B cell (primary cell): ENCODE measurements around the gene DIPK1B. TPM values are rescaled to one million over a fixed set of nuclear protein-coding genes. Genes with fewer than 3 reads are reported as not detected.

Experiments used
- ATAC-seq: fragments of 200-7000 bp; cut with Tn5 transposase; one replicate; pipeline ENCODE4 v1.10.0; 2021; ENCODE audit warnings: low read depth, mild to moderate bottlenecking, moderate number of reproducible peaks, moderate library complexity
- CTCF ChIA-PET: fragments of 350-600 bp; sonication (Branson Sonifier 250); formaldehyde crosslinking; loops from one replicate; lab custom pipeline; 2021; ENCODE audit warnings: antibody characterized with exemption, inconsistent platforms; lab: Charles Lee
- POLR2A ChIA-PET: fragments of 350-600 bp; sonication (Branson Sonifier 250); formaldehyde crosslinking; loops from one replicate; lab custom pipeline; 2021; ENCODE audit warnings: antibody characterized with exemption; lab: Charles Lee
- DNase-seq: peaks from one replicate; pipeline ENCODE4 v3.0.0; 2013
- H2AFZ ChIP-seq: 2 replicates; pipeline ENCODE4 v1.6.1; 2012; ENCODE audit warnings: mild to moderate bottlenecking, low read depth, low read length; ENCODE audit not compliant: insufficient read depth, poor library complexity, severe bottlenecking
- H3K27ac ChIP-seq, 2 donors: 1 replicate in 1 of 2; 2 replicates in 1 of 2; pipeline ENCODE4 v1.5.1; 2012 to 2013; ENCODE audit warnings: low read length in 2 of 2, mild to moderate bottlenecking in 2 of 2, moderate library complexity in 1 of 2
- H3K27me3 ChIP-seq, 4 experiments: fragments of 200-600 bp in 1 of 4; sonication (generic) in 1 of 4; replicated peaks in 1 of 4; 1 replicate in 2 of 4; 2 replicates in 2 of 4; pipeline versions ENCODE4 v1.6.1 to v1.7.0; 2013 to 2016; ENCODE audit warnings: low read length in 3 of 4, mild to moderate bottlenecking in 2 of 4, mixed read lengths in 1 of 4, moderate library complexity in 1 of 4; ENCODE audit not compliant: insufficient read depth in 4 of 4, control insufficient read depth in 3 of 4; ENCODE audit errors: control extremely low read depth in 1 of 4
- H3K36me3 ChIP-seq, 2 experiments: replicated peaks in 1 of 2; 1 replicate in 1 of 2; 2 replicates in 1 of 2; pipeline versions ENCODE4 v1.6.1 to v1.7.1; 2013; ENCODE audit warnings: low read length in 1 of 2; ENCODE audit not compliant: insufficient read depth in 2 of 2, control insufficient read depth in 1 of 2; ENCODE audit errors: control extremely low read depth in 1 of 2, extremely low read depth in 1 of 2
- H3K4me1 ChIP-seq, 2 donors: fragments of 200-600 bp in 1 of 2; sonication (generic) in 1 of 2; 1 replicate in 1 of 2; 2 replicates in 1 of 2; pipeline versions ENCODE4 v1.5.1 to v1.6.1; 2013 to 2017; ENCODE audit warnings: low read length in 2 of 2; ENCODE audit not compliant: control insufficient read depth in 2 of 2, insufficient read depth in 2 of 2
- H3K4me2 ChIP-seq: replicated peaks from 2 replicates; pipeline ENCODE3; 2012; ENCODE audit warnings: mild to moderate bottlenecking, low read depth, low read length; ENCODE audit not compliant: poor library complexity, severe bottlenecking
- H3K4me3 ChIP-seq, 5 experiments: fragments of 200-600 bp in 1 of 5; sonication (generic) in 1 of 5; 1 replicate in 3 of 5; 2 replicates in 2 of 5; pipeline versions ENCODE4 v1.5.1 to v1.7.0; 2011 to 2016; ENCODE audit warnings: low read length in 4 of 5, mild to moderate bottlenecking in 4 of 5, low read depth in 2 of 5, control low read depth in 1 of 5, moderate library complexity in 1 of 5; ENCODE audit not compliant: insufficient read depth in 1 of 5; ENCODE audit errors: control extremely low read depth in 1 of 5, extremely low read depth in 1 of 5
- H3K79me2 ChIP-seq: fragments of 200-600 bp; sonication (generic); one replicate; pipeline ENCODE4 v1.6.0; 2016; ENCODE audit warnings: low read length; ENCODE audit not compliant: control insufficient read depth, insufficient read depth
- H3K9ac ChIP-seq: fragments of 200-600 bp; sonication (generic); 2 replicates; pipeline ENCODE4 v1.6.1; 2017; ENCODE audit warnings: mild to moderate bottlenecking, low read length, moderate library complexity
- H3K9me3 ChIP-seq, 3 donors: one replicate each; pipeline versions ENCODE4 v1.6.1 to v1.7.1; 2013; ENCODE audit warnings: low read length in 2 of 3; ENCODE audit not compliant: control insufficient read depth in 2 of 3, insufficient read depth in 1 of 3; ENCODE audit errors: control extremely low read depth in 1 of 3
- H4K20me1 ChIP-seq: 2 replicates; pipeline ENCODE4 v1.6.0; 2012; ENCODE audit warnings: mild to moderate bottlenecking, low read length; ENCODE audit not compliant: insufficient read depth, control insufficient read depth, poor library complexity, severe bottlenecking
- H3K27ac Mint-ChIP-seq: one replicate; pipeline ENCODE4 v1.8.0; 2021; ENCODE audit warnings: mixed read lengths
- H3K27me3 Mint-ChIP-seq: one replicate; pipeline ENCODE4 v1.8.0; 2021; ENCODE audit warnings: mixed read lengths
- H3K4me1 Mint-ChIP-seq: one replicate; pipeline ENCODE4 v1.8.0; 2021; ENCODE audit warnings: mixed read lengths
- H3K4me3 Mint-ChIP-seq: one replicate; pipeline ENCODE4 v1.8.0; 2021; ENCODE audit warnings: mixed read lengths
- H3K9me3 Mint-ChIP-seq: one replicate; pipeline ENCODE4 v1.8.0; 2022; ENCODE audit warnings: mixed read lengths; ENCODE audit not compliant: insufficient read depth
- CTCF ChIP-seq: fragments of 200-600 bp; IDR thresholded peaks from one replicate; pipeline ENCODE4 v1.8.0; 2022; ENCODE audit warnings: antibody characterized with exemption, mild to moderate bottlenecking
- EZH2 ChIP-seq: IDR thresholded peaks from 2 replicates; pipeline ENCODE4 v1.6.1; 2012; ENCODE audit warnings: borderline replicate concordance, low read depth, mild to moderate bottlenecking, moderate library complexity, low read length; ENCODE audit not compliant: insufficient read depth, poor library complexity, severe bottlenecking
- WGBS: methylation state at CpG from one replicate; pipeline ENCODE4 v1.1.5; 2013; ENCODE audit warnings: missing lambda C conversion rate; ENCODE audit not compliant: insufficient coverage; 5-methylcytosine and 5-hydroxymethylcytosine counted together
- intact Hi-C: fragments of 100-400 bp; cut with micrococcal nuclease; formaldehyde crosslinking; loops from one replicate; pipeline ENCODE4 v1.10.0; 2022
- polyA plus RNA-seq: library from polyadenylated mRNA; depleted of rRNA; stranded (reverse); fragments of >200 nt; gene quantifications from 2 replicates; pipeline ENCODE4 v1.2.3, GENCODE V29; 2012
- total RNA-seq, 2 donors: library from RNA; stranded (reverse); fragments of 120-200 nt in 1 of 2; gene quantifications; 1 replicate in 1 of 2; 2 replicates in 1 of 2; pipeline versions ENCODE4 v1.2.3 to v1.2.4, GENCODE V29; 2013 to 2022

DIPK1B gene
- total and polyA plus RNA-seq, 2 donors (not counting 1 experiment from before 2014, with no cell fraction given) = 9.6 TPM

DNA sequence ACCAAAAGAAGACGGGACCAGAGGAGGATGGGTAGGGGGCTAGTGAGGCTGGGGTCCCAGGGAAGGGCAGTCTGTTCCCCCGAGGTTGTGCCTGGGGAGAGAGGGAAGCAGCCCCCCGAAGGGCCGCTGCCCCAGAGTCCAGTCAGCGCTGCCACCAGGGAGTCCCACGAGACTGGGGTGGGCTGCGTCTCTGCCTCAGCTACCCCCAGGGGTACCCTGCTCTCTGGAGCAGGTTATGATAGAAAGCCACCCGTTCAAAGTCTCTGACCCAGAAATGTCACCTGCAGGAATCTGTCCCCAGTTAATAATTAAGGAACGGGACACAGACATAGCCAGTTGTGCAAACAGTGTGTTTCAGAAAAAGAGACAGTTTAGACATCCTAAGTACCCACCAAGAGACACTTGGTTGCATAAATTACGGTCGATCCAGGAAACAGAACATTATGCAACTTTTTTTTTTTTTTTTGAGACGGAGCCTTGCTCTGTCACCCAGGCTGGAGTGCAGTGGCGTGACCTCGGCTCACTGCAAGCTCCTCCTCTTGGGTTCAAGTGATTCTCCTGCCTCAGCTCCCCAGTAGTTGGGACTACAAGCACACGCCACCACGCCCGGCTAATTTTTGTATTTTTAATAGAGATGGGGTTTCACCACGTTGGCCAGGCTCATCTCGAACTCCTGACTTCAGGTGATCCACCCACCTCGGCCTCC, 14.4 kb upstream of the DIPK1B start:
- ChIA-PET CTCF (interaction anchor here (1.4 kb wide), 1 partner anchor 26 kb away, joined by 5 read pairs; no protein-coding TSS in a partner anchor), POLR2A (interaction anchor here (0.7 kb wide), 1 partner anchor 21 kb away, joined by 5 read pairs; no protein-coding TSS in a partner anchor)
- H3K27me3 ChIP-seq = peaks cover 0 to 34% (median 7%) of the 10 kb centered on the region in 4 experiments
- no peak overlapping the region for H3K27ac Mint-ChIP-seq
- H3K4me3 ChIP-seq = no peak overlapping the region
- no peak overlapping the region for H2AFZ ChIP-seq
- H3K27me3 Mint-ChIP-seq = peaks cover 10% of the 10 kb centered on the region
- H3K4me1 Mint-ChIP-seq = peaks cover 31% of the 10 kb centered on the region
- no peak overlapping the region for H3K4me3 Mint-ChIP-seq
- no peaks in the 10 kb centered on the region for H3K79me2 ChIP-seq
- DNase-seq = no peak
- H3K9me3 ChIP-seq = peaks cover 0 to 4% (median 0%) of the 10 kb centered on the region in 3 donors
- H3K36me3 ChIP-seq = no peaks in the 10 kb centered on the region
- H3K4me2 ChIP-seq = no peak overlapping the region
- TF ChIP-seq CTCF (no peak), EZH2 (no peak)
- intact Hi-C loops = no loop called here
- H3K9ac ChIP-seq = no peak overlapping the region
- no peak for ATAC-seq
- peaks cover 25 to 47% of the 10 kb centered on the region in 2 donors for H3K4me1 ChIP-seq
- H3K9me3 Mint-ChIP-seq = no peaks in the 10 kb centered on the region
- 36% methylated on average over 13 of the region's 20 CpGs for WGBS
- H3K27ac ChIP-seq = no peak overlapping the region
- no peaks in the 10 kb centered on the region for H4K20me1 ChIP-seq

- H3K36me3 ChIP-seq = no peaks in the 10 kb centered on the region
- Mint-ChIP-seq H3K27ac (no peak overlapping the region), H3K4me1 (peaks cover 37% of the 10 kb centered on the region), H3K9me3 (no peaks in the 10 kb centered on the region), H3K27me3 (peaks cover 5% of the 10 kb centered on the region), H3K4me3 (no peak overlapping the region)
- no peak overlapping the region for H2AFZ ChIP-seq
- no peak overlapping the region for H3K4me2 ChIP-seq
- ChIA-PET CTCF (interaction anchor here (0.6 kb wide), 1 partner anchor 669 kb away, joined by 3 read pairs; no protein-coding TSS in a partner anchor), POLR2A (interaction anchor here (0.7 kb wide), 1 partner anchor 20 kb away, joined by 5 read pairs; no protein-coding TSS in a partner anchor)
- DNase-seq (no peak), ATAC-seq (no peak)
- peaks cover 0 to 4% (median 0%) of the 10 kb centered on the region in 3 donors for H3K9me3 ChIP-seq
- WGBS = no CpG with 5 or more reads among the region's 11 CpGs
- no peak overlapping the region for H3K4me3 ChIP-seq
- TF ChIP-seq EZH2 (no peak), CTCF (no peak)
- H3K9ac ChIP-seq = no peak overlapping the region
- H3K79me2 ChIP-seq = no peaks in the 10 kb centered on the region
- intact Hi-C loops = no loop called here
- no peak overlapping the region for H3K27ac ChIP-seq
- H4K20me1 ChIP-seq = no peaks in the 10 kb centered on the region
- H3K4me1 ChIP-seq = peaks cover 31 to 54% of the 10 kb centered on the region in 2 donors
- peaks cover 0 to 34% (median 7%) of the 10 kb centered on the region in 4 experiments for H3K27me3 ChIP-seq
Measured at GRCh38 chr9:136698635-136699246, 13.6 kb upstream of the DIPK1B start.
